Measurements from ENCODE around the gene SYNDIG1.

The SYNDIG1 gene

DNA sequence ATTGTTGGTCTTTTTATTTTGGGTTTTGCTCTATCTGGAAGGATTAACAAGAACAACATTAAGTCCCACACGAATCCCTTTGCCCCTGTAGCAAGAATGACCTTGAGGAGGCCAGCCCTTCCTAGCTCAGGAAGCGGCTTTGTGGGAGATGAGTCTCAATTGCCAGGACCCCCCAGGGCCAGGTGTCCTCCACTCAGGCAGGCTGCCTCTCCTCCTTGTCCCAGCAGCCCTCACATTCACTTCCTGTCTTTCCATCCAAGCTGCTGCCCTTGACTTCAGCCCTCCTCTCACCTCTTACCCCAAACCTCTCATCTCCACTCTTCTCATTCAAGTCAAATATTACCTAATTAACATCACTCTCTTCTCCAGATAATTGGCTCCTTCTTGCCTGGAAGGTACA lies 22.6 kb upstream of the SYNDIG1 start:
- no peak for DNase-seq (ENCODE audit: low read depth in 2 of 2)

DNA sequence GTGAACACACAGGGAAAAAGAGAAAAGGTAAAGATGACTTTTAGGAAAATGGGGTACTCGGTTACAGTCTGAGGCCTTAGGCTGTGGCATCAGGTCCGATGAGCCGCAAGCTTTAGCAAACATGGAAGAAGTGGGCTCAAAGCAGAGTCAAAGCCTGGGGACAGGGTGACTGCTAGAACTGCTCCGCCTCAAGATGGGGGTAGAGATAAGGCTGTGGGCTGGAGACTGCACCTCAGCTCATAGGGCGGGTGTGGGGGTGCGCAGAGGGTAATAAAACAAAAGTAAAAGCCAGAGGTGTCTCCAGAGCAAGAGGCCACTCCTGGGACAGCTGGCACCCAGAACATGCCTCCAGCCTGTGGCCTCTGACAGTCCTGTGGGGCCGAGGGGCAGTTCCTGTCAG lies 21.3 kb upstream of the SYNDIG1 start:
- DNase-seq (ENCODE audit: low read depth in 2 of 2): no peak

DNA sequence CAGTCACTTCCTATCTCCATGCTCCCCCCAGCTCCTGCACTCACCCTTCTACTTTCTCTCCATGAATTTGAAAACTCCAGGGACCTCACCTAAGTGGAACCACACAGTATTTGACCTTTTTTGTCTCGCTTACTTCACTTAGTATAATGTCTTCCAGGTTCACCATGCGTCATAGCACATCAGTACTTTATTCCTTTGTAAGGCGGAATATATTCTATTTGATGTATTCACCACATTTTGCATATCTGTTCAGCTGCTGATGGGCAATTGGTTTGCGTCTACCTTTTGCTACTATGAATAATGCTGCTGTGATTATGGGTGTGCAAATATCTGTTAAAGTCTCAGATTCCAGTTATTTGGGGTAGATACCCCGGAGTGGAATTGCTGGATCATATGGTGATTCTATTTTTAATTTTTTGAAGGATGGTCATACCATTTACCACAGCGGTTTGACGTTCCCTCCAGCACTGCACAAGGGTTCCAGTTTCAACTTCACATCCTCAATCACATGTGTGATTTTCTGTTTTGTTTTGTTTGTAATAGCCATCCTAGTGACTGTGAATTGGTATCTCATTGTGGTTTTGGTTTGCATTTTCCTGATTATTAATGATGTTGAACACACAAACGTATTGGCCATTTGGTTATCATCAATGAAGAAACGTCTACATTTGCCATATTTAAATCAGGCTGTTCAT lies 20.3 kb upstream of the SYNDIG1 start:
- no peak for DNase-seq (ENCODE audit: low read depth in 2 of 2)

DNA sequence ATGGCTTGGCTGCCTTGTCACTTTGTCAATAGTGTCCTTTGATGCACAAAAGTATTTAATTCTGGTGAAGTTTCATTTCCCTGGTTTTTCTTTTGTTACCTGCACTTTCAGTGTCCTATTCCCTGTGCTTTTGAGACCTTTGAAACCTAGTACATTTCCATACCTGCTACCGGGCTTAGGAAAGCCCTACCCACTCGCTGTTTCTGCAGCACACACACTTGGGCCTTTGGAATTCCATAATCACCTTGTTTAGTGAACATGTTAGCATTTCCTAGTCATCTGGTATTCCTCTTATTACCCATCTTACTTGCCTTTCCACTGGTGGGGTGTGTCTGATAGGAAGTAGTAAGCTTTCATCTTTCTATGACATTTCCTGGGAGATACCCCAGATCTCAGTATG lies 19.3 kb upstream of the SYNDIG1 start:
- no peak for DNase-seq (ENCODE audit: low read depth in 2 of 2)

DNA sequence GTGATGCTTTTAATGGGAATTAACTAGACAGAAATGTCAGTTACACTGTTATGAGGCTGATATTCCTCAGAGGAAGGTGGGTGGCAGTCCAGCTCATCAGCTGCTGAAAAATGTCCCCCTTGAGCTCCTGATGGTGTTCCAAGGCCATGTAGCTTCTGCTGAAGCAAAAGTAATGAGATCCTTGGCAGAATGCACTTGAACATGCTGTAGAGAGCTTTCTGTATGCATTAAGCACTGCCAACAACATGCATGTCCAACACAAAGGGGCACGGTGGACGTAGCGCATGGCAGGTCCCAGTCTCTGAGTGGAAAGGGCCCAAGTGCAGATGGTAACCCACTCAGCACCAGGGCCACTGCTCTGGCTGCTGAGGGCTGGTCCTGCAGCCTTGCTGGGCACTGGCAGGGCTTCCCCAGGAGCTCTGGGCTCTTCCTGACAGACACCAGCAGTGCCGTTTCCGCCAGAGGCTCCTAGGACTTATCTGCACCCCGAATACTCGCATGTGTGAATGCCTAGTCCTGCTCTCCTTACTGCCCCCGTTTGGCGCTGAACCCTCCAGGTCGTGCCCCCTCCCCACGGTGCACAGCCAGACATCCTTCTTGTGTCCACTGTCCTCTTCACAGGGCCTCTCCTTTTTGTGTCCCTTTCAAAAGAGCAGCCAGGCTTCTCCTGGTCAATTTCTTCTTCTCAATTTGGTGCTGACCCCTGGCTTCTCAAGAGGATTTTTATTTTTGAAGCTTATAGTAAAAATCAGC lies 18.6 kb upstream of the SYNDIG1 start:
- no peak for DNase-seq (ENCODE audit: low read depth in 2 of 2)

DNA sequence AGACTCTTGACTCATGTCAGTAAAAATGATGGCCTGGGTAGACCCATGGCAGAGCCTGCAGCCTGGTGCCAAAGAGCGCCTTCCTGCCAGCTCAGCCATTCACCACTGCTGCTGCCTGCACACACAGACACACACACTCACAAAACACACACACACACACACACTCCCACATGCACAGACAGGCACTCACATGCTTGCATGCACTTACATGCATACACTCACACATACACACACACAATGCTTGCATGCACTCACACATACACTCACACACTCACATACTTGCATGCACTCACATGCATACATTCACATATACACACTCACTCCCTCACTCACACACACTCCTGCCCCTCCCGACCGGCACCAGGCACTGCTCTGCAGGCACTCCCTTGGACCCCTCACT lies 18.0 kb upstream of the SYNDIG1 start:
- DNase-seq (ENCODE audit: low read depth in 2 of 2): no peak

DNA sequence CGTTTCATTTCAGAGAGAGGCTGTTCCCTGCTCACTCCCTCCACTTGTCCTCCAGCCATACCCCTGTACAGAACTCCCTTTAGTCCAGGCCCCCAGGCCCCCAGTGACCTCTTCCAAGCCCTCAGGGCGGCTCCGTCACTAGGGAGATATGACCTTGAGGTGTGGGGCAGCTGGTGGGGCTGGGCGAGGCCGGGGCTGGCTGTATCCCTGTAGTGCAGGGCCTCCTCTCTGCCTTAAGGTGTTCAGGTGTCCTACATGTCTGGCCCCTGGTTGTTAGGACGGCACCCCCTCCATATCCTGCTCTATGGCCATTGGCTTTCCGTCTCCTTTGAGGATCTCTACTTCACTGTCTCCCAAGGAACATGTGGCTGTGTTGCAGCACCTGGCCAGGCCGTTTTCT lies 17.4 kb upstream of the SYNDIG1 start:
- no peak for DNase-seq (ENCODE audit: low read depth in 2 of 2)

DNA sequence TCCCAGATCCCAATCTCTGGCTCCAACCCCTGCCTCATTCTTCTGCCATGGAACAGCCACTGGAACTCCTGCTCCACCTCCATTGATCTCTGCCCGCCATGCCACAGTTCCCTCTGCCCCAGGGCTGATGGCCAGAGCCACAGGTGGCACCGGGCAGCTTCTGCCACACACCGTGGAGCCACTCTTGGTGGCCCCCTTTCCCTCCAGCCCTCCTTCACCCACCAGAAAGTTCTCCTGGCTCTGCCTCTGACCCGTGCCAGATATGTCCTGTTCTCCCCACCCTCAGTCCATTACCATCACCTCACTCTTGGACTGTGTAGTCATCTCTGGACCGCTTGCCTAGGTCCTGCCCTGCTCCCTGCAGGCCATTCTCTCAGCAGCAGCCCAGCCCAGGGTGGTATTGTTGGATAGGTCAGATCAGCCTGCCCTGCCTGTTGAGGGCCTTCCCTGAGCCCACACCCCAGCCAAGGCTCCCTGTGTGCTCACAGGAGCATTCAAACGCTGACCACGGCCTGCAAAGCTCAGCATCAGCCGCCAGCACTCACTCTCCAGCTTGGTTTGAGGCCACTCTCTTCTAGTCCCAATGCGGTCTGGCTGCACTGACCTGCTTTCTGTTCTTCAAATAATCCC lies 16.8 kb upstream of the SYNDIG1 start:
- DNase-seq (ENCODE audit: low read depth in 2 of 2): no peak

DNA sequence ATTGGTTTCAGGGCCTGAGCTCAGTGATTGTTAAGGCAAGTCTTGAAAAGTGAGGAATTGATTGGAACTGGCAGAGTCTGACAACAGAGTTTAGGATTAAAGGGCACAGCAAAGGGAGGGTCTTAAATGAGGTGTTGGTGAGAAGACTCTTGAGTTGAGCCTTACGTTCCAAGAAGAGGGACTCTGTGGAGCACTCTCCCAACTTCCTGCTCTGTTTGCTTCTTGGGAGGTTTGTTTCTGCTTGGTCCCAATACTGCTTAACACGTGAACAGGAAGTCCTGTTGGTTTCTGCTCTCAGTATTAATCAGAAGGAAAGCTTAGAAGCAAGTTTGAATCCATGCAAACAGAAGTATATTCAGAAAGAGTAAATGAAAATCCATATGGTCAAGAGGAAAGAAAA lies 15.6 kb upstream of the SYNDIG1 start:
- DNase-seq (ENCODE audit: low read depth in 2 of 2): no peak

DNA sequence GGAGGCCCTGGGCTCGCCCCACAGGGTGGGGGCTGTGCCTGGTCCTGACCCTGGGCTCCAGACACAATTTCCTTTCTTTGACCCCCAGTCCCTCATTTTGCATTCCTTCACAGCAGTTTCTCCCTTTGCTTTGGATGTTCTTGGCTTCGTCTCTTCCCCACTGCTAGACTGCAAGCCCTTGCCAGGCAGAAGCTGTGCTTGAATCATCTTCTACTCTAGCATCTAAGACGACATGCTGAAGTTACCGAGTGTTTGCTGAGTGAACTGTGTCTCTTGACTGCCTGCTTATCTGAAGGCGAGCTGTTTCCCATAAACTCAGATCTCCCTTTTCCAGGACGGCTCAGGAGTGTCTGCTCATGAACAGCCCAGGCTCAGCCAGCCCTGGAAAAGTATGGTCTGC lies 14.3 kb upstream of the SYNDIG1 start:
- no peak for DNase-seq (ENCODE audit: low read depth in 2 of 2)

DNA sequence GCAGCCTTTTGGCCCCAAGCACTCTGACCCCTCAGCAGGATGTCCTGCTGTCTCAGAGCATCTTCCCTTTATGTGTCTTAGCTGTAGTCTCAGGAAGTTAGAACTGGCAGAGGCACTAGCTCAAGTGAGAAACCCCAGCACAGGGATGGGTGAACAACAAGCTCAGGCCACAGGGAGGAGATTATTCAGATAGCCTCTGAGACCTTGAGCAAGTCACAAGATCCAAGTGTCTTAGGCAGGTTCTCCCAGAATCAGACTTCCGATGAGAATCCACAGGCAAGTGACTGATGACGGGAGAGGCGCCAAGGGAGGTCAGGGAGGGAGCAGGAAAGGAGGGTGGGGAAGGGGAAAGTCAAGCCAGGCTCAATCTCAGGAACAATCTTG lies 13.0 kb upstream of the SYNDIG1 start:
- DNase-seq (ENCODE audit: low read depth in 2 of 2): no peak

DNA sequence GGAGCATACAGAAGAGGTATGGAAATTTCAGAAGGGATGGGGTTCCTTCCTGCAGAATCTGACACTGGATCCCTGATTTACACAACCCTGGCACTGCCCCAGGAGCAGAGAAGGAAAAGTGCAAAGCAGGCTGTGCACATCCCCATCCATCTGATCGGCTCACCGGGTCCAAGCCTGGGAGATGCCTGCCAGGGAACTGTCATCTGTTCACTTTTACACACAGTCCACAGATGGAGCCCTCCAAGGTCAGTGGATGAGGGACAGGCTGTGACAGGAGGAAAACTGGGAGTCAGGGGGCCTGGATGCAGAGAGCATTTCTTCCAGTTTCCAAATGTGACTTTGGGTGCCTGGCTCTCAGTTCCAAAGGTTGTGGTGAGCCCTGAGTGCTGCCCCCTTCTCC lies 11.0 kb upstream of the SYNDIG1 start:
- DNase-seq (ENCODE audit: low read depth in 2 of 2): no peak

DNA sequence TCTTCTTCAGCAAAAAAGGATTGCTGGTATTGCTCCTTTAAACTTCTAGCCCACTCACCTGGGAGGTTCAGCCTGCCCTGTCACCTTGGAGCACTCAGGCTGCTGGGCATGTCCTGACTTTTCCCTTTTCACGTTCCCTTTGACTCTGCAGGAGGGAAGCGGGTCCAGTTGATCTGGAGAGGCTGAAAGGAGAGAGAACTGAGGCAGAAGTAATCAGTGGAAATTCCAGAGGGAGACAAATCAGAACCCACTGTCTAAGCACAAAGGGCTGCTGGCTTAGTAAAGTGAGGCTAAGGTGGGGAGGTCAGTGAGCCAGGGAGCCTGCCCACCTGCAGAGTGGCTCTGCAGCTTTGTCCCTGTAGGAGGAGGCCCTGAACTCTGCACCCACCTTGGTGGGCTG lies 9.7 kb upstream of the SYNDIG1 start:
- DNase-seq (ENCODE audit: low read depth in 2 of 2): no peak

DNA sequence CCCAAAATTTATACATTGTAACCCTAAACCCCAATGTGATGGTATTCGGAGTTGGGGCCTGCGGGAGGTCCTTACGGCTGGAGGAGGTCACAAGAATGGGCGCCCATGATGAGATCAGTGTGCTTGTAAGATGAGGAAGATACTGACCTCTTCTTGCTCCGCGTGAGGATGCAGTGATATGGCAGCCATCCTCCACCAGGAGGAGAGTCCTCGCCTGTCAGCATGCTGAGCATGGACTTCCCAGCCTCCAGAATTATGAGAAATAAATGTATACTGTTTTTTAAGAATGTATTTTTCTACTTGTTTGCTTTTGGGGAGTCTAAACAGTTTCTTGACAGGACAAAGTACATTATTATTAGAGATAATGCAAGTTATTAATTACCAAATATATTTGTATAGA lies 8.7 kb upstream of the SYNDIG1 start:
- DNase-seq (ENCODE audit: low read depth in 2 of 2): no peak

DNA sequence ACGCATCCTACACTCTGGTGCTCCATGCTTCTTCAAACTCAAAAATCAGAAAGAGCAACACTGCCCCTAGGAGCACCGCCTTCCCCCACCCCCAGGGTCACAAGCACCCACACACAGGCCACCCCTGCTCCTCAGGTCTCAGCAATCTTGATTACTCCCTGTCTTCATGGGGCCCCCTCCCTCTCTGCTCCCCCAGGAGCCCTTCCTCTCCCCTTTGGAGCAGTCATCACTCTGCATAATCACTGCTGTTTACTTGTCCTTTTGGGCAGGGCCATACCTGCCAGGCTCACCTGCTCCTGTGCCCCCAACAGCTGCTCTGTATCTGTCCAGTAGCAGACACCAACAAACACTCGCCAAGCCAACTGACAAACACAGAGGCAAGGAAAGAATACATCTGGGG lies 7.6 kb upstream of the SYNDIG1 start:
- no peak for DNase-seq (ENCODE audit: low read depth in 2 of 2)

DNA sequence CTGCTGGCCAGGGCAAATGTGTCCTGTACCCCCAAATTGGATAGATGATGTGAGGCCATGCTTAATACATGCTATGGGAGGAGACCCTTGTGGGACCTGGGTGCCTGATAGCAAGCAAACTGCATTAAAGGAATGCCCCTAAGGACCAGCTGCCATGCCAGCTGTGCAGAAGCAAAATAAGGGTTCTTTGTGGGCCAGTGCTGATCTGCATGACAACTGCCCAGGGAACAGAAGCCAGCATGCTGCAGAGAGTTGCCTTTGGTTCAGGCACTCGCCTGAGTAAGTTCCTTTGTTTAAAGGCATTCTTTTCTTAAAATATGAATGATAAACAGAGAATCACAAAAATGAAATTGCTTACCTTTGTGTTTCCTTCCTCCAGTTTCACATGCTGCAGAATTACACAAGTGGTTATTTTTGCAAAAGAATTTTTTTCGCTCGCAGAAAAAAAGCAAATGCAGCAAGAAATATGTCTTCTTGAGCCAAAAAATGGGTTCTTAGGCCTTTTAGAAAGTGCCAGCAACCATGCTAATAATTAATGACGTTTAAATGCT lies 6.9 kb upstream of the SYNDIG1 start:
- no peak for DNase-seq (ENCODE audit: low read depth in 2 of 2)

DNA sequence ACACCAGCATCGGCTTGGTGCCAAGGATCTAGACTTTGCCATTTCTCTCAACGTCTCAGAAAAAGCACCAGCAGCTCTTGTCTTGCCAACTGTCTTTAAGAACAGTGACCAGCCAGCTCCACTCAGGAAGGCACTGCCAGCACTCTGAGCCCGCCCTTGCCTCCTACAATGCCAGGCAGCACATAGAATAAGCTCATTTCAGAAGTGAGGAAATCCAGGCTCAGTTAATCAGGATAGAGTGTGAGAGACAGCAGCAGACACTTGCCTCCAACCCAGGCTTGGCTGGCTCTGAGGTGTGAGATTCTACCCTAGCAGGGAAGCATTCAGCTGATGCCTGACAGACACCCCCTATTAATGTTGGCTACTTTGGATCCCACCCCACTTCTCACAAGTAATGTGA lies 4.3 kb upstream of the SYNDIG1 start:
- DNase-seq (ENCODE audit: low read depth in 2 of 2): no peak

DNA sequence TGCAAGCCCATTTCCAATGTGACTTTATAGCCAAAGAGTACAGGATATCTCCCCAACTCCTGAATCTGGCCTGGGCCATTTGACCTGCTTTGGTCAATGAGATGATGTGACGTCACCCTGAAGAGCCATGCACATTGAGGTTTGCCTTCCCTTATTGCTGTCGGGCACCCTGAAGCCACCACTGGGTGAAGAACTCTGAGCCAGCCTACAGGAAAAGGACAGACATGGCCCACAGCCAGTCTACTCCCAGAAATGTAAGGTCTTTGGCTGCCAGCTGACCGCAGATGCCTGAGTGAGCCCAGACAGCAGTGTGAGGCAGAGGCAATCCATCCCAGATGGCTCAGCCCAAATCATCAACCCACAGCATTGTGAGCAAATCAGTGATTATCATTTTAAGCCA lies 3.7 kb upstream of the SYNDIG1 start:
- DNase-seq (ENCODE audit: low read depth in 2 of 2): no peak

DNA sequence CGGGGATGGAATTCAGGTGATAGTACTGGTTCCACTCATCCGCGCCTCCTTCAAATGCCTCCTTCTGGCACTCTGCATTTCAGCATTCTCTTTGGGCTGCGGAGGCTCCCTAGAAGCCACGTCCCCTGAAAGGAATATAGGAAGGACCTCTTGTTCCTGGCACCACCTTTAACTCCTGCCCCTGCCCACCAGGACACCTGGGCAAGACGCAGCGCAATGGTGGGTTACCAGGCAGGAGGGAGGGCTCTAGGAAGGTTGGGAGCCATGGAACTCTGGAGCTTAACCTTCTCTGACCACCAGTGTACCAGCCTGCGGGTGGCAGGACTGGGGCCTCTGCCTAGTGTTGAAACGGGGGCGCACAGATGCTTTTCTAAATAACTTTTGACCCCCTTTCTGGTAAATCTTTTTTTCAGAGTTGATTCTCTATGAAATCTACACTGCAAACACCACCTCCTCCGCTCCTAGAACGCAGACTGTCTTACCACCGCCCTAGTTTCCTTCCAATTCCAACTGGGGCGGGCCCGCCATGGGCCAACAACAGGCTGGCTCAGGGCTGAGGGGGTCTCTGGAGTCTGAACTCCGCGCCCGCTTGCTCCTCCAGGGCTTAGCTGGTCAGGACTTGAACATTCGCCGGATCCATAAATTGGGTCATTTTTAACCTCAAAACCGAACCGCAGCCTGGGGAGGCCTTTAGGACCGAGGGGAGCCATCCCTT lies 871 bp upstream of the SYNDIG1 start:
- DNase-seq (ENCODE audit: low read depth in 2 of 2): no peak

DNA sequence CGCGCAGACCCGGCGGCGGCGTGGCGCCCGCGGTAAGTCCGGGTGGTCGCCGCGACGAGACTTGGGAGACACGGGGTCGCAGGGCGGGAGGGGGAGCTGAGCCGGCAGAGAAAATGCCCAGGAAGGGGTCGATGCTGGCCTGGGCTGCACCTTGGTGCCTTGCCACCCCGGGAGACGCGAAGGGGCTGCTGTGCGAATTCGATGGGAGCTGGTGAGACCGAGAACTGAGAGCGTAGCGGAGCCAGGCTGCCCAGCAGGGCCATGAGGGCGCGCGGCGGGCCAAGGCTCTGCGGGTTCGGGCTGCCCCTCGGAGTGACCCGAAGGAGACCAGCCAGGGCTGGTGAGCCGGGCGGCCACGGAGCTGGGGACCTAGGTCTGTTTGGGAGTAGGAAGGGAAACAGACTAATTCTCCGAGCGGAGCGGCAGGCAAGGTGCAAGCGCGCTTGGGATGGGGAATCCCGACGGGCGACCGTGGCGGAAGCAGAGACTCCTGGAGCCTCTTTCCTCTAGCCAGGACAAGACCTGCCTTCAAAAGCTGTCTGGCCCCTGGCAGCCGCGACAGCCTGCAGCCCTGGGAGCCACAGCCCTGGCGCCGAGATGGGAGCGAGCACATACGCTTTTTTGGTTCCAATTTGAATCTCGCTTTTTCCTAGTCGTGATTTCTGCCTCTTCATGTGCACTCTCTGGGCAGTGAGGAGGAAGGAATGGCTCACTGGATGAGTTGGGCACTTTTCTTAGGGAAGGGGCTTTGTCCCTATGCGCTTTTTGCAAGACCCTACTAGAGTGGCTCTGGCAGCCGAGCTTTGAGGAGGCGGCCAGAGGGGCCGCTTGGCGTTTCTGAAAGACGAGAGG lies 691 bp downstream of the SYNDIG1 start:
- DNase-seq (ENCODE audit: low read depth in 2 of 2): no peak
